ENCODE data around the gene OXCT2. TPM values are rescaled to one million over a fixed set of nuclear protein-coding genes. Genes with fewer than 3 reads are reported as not detected.

The OXCT2 gene
- total and polyA plus RNA-seq, 2 of the 13 experiments (the other 11 are each of a cell fraction or from before 2014, with no cell fraction given), result 0.21 to 0.33 TPM

GRCh38 chr1:39762550-39763540 is 8.3 kb downstream of the OXCT2 start (continued):
- TF ChIP-seq, protein P1, sequence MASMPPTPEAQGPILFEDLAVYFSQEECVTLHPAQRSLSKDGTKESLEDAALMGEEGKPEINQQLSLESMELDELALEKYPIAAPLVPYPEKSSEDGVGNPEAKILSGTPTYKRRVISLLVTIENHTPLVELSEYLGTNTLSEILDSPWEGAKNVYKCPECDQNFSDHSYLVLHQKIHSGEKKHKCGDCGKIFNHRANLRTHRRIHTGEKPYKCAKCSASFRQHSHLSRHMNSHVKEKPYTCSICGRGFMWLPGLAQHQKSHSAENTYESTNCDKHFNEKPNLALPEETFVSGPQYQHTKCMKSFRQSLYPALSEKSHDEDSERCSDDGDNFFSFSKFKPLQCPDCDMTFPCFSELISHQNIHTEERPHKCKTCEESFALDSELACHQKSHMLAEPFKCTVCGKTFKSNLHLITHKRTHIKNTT (CRISPR knock-in tag; IDR thresholded peaks at IDR 0.05), result no peak
- TF ChIP-seq ZNF468 (CRISPR knock-in tag; IDR thresholded peaks at IDR 0.05) (no peak), THAP11 (CRISPR knock-in tag; IDR thresholded peaks at IDR 0.05) (no peak), AKAP8 (CRISPR knock-in tag; IDR thresholded peaks at IDR 0.05) (no peak), ZKSCAN5 (CRISPR knock-in tag; IDR thresholded peaks at IDR 0.05) (no peak), KAT7 (CRISPR knock-in tag; IDR thresholded peaks at IDR 0.05; ENCODE audit: borderline replicate concordance) (no peak), MED13 (CRISPR knock-in tag; IDR thresholded peaks at IDR 0.05) (no peak), GLI4 (CRISPR knock-in tag; IDR thresholded peaks at IDR 0.05; ENCODE audit: borderline replicate concordance) (no peak)
- TF ChIP-seq, protein P2, sequence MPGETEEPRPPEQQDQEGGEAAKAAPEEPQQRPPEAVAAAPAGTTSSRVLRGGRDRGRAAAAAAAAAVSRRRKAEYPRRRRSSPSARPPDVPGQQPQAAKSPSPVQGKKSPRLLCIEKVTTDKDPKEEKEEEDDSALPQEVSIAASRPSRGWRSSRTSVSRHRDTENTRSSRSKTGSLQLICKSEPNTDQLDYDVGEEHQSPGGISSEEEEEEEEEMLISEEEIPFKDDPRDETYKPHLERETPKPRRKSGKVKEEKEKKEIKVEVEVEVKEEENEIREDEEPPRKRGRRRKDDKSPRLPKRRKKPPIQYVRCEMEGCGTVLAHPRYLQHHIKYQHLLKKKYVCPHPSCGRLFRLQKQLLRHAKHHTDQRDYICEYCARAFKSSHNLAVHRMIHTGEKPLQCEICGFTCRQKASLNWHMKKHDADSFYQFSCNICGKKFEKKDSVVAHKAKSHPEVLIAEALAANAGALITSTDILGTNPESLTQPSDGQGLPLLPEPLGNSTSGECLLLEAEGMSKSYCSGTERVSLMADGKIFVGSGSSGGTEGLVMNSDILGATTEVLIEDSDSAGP (CRISPR knock-in tag; IDR thresholded peaks at IDR 0.05; ENCODE audit: borderline replicate concordance), result no peak
- TF ChIP-seq, protein P3, sequence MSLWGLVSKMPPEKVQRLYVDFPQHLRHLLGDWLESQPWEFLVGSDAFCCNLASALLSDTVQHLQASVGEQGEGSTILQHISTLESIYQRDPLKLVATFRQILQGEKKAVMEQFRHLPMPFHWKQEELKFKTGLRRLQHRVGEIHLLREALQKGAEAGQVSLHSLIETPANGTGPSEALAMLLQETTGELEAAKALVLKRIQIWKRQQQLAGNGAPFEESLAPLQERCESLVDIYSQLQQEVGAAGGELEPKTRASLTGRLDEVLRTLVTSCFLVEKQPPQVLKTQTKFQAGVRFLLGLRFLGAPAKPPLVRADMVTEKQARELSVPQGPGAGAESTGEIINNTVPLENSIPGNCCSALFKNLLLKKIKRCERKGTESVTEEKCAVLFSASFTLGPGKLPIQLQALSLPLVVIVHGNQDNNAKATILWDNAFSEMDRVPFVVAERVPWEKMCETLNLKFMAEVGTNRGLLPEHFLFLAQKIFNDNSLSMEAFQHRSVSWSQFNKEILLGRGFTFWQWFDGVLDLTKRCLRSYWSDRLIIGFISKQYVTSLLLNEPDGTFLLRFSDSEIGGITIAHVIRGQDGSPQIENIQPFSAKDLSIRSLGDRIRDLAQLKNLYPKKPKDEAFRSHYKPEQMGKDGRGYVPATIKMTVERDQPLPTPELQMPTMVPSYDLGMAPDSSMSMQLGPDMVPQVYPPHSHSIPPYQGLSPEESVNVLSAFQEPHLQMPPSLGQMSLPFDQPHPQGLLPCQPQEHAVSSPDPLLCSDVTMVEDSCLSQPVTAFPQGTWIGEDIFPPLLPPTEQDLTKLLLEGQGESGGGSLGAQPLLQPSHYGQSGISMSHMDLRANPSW (CRISPR knock-in tag; IDR thresholded peaks at IDR 0.05; ENCODE audit: borderline replicate concordance), result no peak
